Liver (tissue), 9 donors: ENCODE data around the gene ECHDC3. TPM values are rescaled to one million over a fixed set of nuclear protein-coding genes. Genes with fewer than 3 reads are reported as not detected.

Experiments
- DNase-seq: peaks from one replicate; pipeline ENCODE4 v3.0.0-alpha.2; 2017; ENCODE audit warnings: low spot score
- H3K27ac ChIP-seq, 2 donors: one replicate each; pipeline ENCODE4 v1.7.0; 2013; ENCODE audit warnings: inconsistent platforms in 2 of 2, low read length in 2 of 2, control low read depth in 1 of 2, low read depth in 1 of 2, mild to moderate bottlenecking in 1 of 2
- H3K27me3 ChIP-seq, 4 donors: one replicate each; pipeline versions ENCODE4 v1.6.1 to v1.7.0; 2013; ENCODE audit warnings: low read length in 3 of 4, inconsistent platforms in 1 of 4, mild to moderate bottlenecking in 1 of 4, moderate library complexity in 1 of 4; ENCODE audit not compliant: control insufficient read depth in 4 of 4, insufficient read depth in 4 of 4
- H3K36me3 ChIP-seq, 4 donors: one replicate each; pipeline versions ENCODE4 v1.6.1 to v1.7.0; 2013; ENCODE audit warnings: low read length in 3 of 4, mild to moderate bottlenecking in 3 of 4, low read depth in 1 of 4, moderate library complexity in 1 of 4; ENCODE audit not compliant: control insufficient read depth in 4 of 4, insufficient read depth in 3 of 4
- H3K4me1 ChIP-seq, 4 donors: one replicate each; pipeline versions ENCODE4 v1.6.1 to v1.7.0; 2013; ENCODE audit warnings: low read length in 3 of 4, mild to moderate bottlenecking in 3 of 4, moderate library complexity in 1 of 4; ENCODE audit not compliant: control insufficient read depth in 4 of 4, insufficient read depth in 4 of 4
- H3K4me3 ChIP-seq, 3 donors: one replicate each; pipeline versions ENCODE4 v1.6.1 to v1.7.0; 2013; ENCODE audit warnings: low read length in 3 of 3, control low read depth in 1 of 3, low read depth in 1 of 3, mild to moderate bottlenecking in 1 of 3
- H3K9ac ChIP-seq, 2 donors: one replicate each; pipeline ENCODE4 v1.7.0; 2013; ENCODE audit warnings: low read length in 2 of 2, mild to moderate bottlenecking in 2 of 2, moderate library complexity in 2 of 2, control low read depth in 1 of 2, low read depth in 1 of 2
- H3K9me3 ChIP-seq, 4 donors: one replicate each; pipeline versions ENCODE4 v1.6.1 to v1.7.0; 2013; ENCODE audit warnings: low read length in 3 of 4; ENCODE audit not compliant: control insufficient read depth in 4 of 4
- EGR1 ChIP-seq, 2 donors: IDR thresholded peaks; 2 replicates each; pipeline ENCODE4 v1.6.1; 2016 to 2018; ENCODE audit warnings: antibody characterized with exemption in 2 of 2, low read depth in 2 of 2
- FOXA2 ChIP-seq: IDR thresholded peaks from 2 replicates; pipeline ENCODE4 v1.6.1; 2016; ENCODE audit warnings: antibody characterized with exemption
- HNF4A ChIP-seq, 2 donors: conservative IDR thresholded peaks; 2 replicates each; pipeline ENCODE4 v1.6.1; 2016; ENCODE audit warnings: antibody characterized with exemption in 2 of 2, mild to moderate bottlenecking in 2 of 2
- HNF4G ChIP-seq: IDR thresholded peaks from 2 replicates; pipeline ENCODE4 v1.6.1; 2016; ENCODE audit warnings: antibody characterized with exemption
- JUND ChIP-seq, 2 donors: IDR thresholded peaks; 2 replicates each; pipeline ENCODE4 v1.6.1; 2016; ENCODE audit warnings: antibody characterized with exemption in 2 of 2
- NR2F2 ChIP-seq: IDR thresholded peaks from 2 replicates; pipeline ENCODE4 v1.6.1; 2016; ENCODE audit warnings: antibody characterized with exemption
- RAD21 ChIP-seq, 2 donors: IDR thresholded peaks; 2 replicates each; pipeline ENCODE4 v1.6.1; 2016; ENCODE audit warnings: antibody characterized with exemption in 2 of 2, mild to moderate bottlenecking in 2 of 2
- RXRA ChIP-seq, 2 donors: IDR thresholded peaks; 2 replicates each; pipeline ENCODE4 v1.6.1; 2017 to 2018; ENCODE audit warnings: antibody characterized with exemption in 2 of 2, mild to moderate bottlenecking in 1 of 2
- SP1 ChIP-seq: IDR thresholded peaks from 2 replicates; pipeline ENCODE4 v1.6.1; 2018; ENCODE audit warnings: antibody characterized with exemption, mild to moderate bottlenecking
- TAF1 ChIP-seq: conservative IDR thresholded peaks from 2 replicates; pipeline ENCODE4 v1.6.1; 2016; ENCODE audit warnings: antibody characterized with exemption, mild to moderate bottlenecking
- YY1 ChIP-seq: IDR thresholded peaks from 2 replicates; pipeline ENCODE4 v1.6.1; 2016; ENCODE audit warnings: antibody characterized with exemption, mild to moderate bottlenecking
- WGBS: extraction: QIAGEN DNeasy Blood & Tissue Kit; methylation state at CpG from one replicate; pipeline ENCODE4 v1.1.7; 2013; 5-methylcytosine and 5-hydroxymethylcytosine counted together
- polyA plus RNA-seq, 2 donors: library from polyadenylated mRNA; stranded (reverse) in 1 of 2; unstranded in 1 of 2; fragments of 200-250 nt in 1 of 2; fragments of >200 nt in 1 of 2; fragmentation: Nextera tagmentation in 1 of 2; extraction: Ambion mirVana in 1 of 2; gene quantifications; one replicate each; pipeline versions ENCODE4 v1.2.1 to v1.2.3, GENCODE V29; 2013 to 2015
- total RNA-seq, 2 donors: library from RNA; depleted of rRNA; stranded (reverse); fragments of >200 nt; gene quantifications; one replicate each; pipeline ENCODE4 v1.2.3, GENCODE V29; 2014
- TF ChIP-seq, protein P1 (sequence below): IDR thresholded peaks from 2 replicates; pipeline ENCODE4 v1.6.1; 2016; ENCODE audit warnings: antibody characterized with exemption, mild to moderate bottlenecking
- donor health status: healthy.
- donor health status: healthy.
- donor health status: healthy.
- donor health status: healthy.
- donor health status: healthy.

ECHDC3 gene
- total and polyA plus RNA-seq, 4 donors, result 6.1 to 144 (median 97.3) TPM

DNA sequence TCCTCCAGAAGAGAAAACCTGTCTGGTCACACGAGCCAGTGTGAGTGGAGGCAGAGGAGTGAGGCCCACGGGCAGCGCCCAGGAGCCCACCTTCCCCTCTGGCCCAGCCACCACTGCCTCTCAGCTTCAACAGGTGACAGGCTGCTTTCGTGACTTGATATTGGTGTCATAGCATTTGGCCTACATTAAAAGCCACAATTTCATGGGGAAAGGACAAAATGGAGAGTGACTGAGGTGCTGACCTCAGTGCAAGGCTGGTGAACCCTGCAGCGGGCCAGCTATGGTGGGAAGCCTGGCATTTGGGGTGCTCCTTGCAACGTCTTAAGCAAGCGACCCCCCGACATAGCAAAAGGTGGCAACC, 21.3 kb downstream of the ECHDC3 start:
- Histone ChIP-seq H3K27me3 (no peaks in the 10 kb centered on the region), H3K27ac (no peak overlapping the region), H3K36me3 (peaks cover 7 to 28% (median 26%) of the 10 kb centered on the region in 4 donors), H3K4me1 (no peaks in the 10 kb centered on the region), H3K9me3 (no peaks in the 10 kb centered on the region), H3K9ac (no peak overlapping the region), H3K4me3 (no peak overlapping the region)
- WGBS, result 83% methylated on average over 8 of the region's 8 CpGs
- DNase-seq, result no peak
- no peak for TF ChIP-seq HNF4G
- no peak for TF ChIP-seq EGR1 (IDR thresholded peaks at IDR 0.05; ENCODE audit: low read depth in 2 of 2)
- TF ChIP-seq FOXA2, result no peak
- no peak for TF ChIP-seq RXRA (IDR thresholded peaks at IDR 0.05)
- TF ChIP-seq, protein P1, sequence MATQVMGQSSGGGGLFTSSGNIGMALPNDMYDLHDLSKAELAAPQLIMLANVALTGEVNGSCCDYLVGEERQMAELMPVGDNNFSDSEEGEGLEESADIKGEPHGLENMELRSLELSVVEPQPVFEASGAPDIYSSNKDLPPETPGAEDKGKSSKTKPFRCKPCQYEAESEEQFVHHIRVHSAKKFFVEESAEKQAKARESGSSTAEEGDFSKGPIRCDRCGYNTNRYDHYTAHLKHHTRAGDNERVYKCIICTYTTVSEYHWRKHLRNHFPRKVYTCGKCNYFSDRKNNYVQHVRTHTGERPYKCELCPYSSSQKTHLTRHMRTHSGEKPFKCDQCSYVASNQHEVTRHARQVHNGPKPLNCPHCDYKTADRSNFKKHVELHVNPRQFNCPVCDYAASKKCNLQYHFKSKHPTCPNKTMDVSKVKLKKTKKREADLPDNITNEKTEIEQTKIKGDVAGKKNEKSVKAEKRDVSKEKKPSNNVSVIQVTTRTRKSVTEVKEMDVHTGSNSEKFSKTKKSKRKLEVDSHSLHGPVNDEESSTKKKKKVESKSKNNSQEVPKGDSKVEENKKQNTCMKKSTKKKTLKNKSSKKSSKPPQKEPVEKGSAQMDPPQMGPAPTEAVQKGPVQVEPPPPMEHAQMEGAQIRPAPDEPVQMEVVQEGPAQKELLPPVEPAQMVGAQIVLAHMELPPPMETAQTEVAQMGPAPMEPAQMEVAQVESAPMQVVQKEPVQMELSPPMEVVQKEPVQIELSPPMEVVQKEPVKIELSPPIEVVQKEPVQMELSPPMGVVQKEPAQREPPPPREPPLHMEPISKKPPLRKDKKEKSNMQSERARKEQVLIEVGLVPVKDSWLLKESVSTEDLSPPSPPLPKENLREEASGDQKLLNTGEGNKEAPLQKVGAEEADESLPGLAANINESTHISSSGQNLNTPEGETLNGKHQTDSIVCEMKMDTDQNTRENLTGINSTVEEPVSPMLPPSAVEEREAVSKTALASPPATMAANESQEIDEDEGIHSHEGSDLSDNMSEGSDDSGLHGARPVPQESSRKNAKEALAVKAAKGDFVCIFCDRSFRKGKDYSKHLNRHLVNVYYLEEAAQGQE, result no peak
- TF ChIP-seq HNF4A (conservative IDR thresholded peaks at IDR 0.05), result no peak

- no peaks in the 10 kb centered on the region for H3K27me3 ChIP-seq
- H3K9me3 ChIP-seq, result no peaks in the 10 kb centered on the region
These were observed 23.0 kb downstream of the ECHDC3 start for GRCh38 chr10:11765141-11765540.

GRCh38 chr10:11772575-11773288, 30.6 kb downstream of the ECHDC3 start:
- DNase-seq, result no peak
- no peak overlapping the region for H3K27ac ChIP-seq
- H3K9me3 ChIP-seq, result no peaks in the 10 kb centered on the region
- no peaks in the 10 kb centered on the region for H3K27me3 ChIP-seq
- H3K9ac ChIP-seq, result no peak overlapping the region
- no peak overlapping the region for H3K4me3 ChIP-seq
- WGBS, result 83% methylated on average over 16 of the region's 16 CpGs
- TF ChIP-seq SP1 (no peak), RXRA (IDR thresholded peaks at IDR 0.05) (no peak)
- H3K4me1 ChIP-seq, result no peaks in the 10 kb centered on the region
- H3K36me3 ChIP-seq, result no peaks in the 10 kb centered on the region

More at GRCh38 chr10:11765141-11765540, 23.0 kb downstream of the ECHDC3 start:
- H3K4me3 ChIP-seq, result no peak overlapping the region
- WGBS, result 82% methylated on average over 6 of the region's 6 CpGs
- H3K36me3 ChIP-seq, result peaks cover 7 to 26% (median 24%) of the 10 kb centered on the region in 4 donors
- no peak overlapping the region for H3K9ac ChIP-seq
- no peak overlapping the region for H3K27ac ChIP-seq
- DNase-seq, result no peak
- no peak for TF ChIP-seq HNF4A (conservative IDR thresholded peaks at IDR 0.05)
- TF ChIP-seq YY1, result no peak
- TF ChIP-seq RXRA (IDR thresholded peaks at IDR 0.05), result no peak
- TF ChIP-seq TAF1, result no peak
- no peak for TF ChIP-seq HNF4G
- no peak for TF ChIP-seq EGR1 (IDR thresholded peaks at IDR 0.05; ENCODE audit: low read depth in 2 of 2)
- TF ChIP-seq NR2F2, result no peak
- TF ChIP-seq RAD21 (IDR thresholded peaks at IDR 0.05), result no peak
- TF ChIP-seq FOXA2, result no peak
- no peak for TF ChIP-seq JUND (IDR thresholded peaks at IDR 0.05)
- no peaks in the 10 kb centered on the region for H3K4me1 ChIP-seq
